Muscle of leg (tissue), 11 donors: Measurements from ENCODE around the gene TEDC1. TPM values are rescaled to one million over a fixed set of nuclear protein-coding genes. Genes with fewer than 3 reads are reported as not detected.

Source experiments
- DNase-seq: peaks from one replicate; pipeline ENCODE4 v3.0.0; 2013
- H3K27ac ChIP-seq: one replicate; pipeline ENCODE4 v1.5.1; 2013; ENCODE audit warnings: mild to moderate bottlenecking, low read length, control low read depth
- H3K27me3 ChIP-seq: one replicate; pipeline ENCODE4 v1.6.1; 2013; ENCODE audit warnings: low read length; ENCODE audit not compliant: control insufficient read depth, insufficient read depth
- H3K36me3 ChIP-seq: one replicate; pipeline ENCODE4 v1.6.1; 2013; ENCODE audit warnings: low read length; ENCODE audit not compliant: control insufficient read depth, insufficient read depth
- H3K4me1 ChIP-seq: one replicate; pipeline ENCODE4 v1.6.1; 2013; ENCODE audit warnings: low read length; ENCODE audit not compliant: control insufficient read depth, insufficient read depth
- H3K4me3 ChIP-seq: one replicate; pipeline ENCODE4 v1.5.1; 2013; ENCODE audit warnings: low read length, control low read depth
- H3K9me3 ChIP-seq: replicated peaks from 2 replicates; pipeline ENCODE4 v1.6.1; 2013; ENCODE audit warnings: low read depth, low read length; ENCODE audit not compliant: control insufficient read depth
- WGBS: methylation state at CpG from one replicate; pipeline ENCODE4 v1.1.5; 2013; ENCODE audit warnings: missing lambda C conversion rate; ENCODE audit not compliant: insufficient coverage; 5-methylcytosine and 5-hydroxymethylcytosine counted together
- polyA plus RNA-seq, 8 donors: library from polyadenylated mRNA; unstranded; fragments of 120-200 nt; gene quantifications; one replicate each; pipeline versions ENCODE4 v1.2.1 to v1.2.3, GENCODE V29; 2013; ENCODE audit warnings: inconsistent platforms in 1 of 8, low replicate concordance in 1 of 8; ENCODE audit not compliant: insufficient read length in 8 of 8, insufficient read depth in 1 of 8
- total RNA-seq: library from RNA; stranded (reverse); fragments of 120-200 nt; gene quantifications from one replicate; pipeline ENCODE4 v1.2.4, GENCODE V29; 2013

The TEDC1 gene
- total and polyA plus RNA-seq, 9 donors: 5.6 to 9.3 (median 7.4) TPM

- Histone ChIP-seq H3K9me3 (no peaks in the 10 kb centered on the region), H3K36me3 (peaks cover 5% of the 10 kb centered on the region), H3K4me3 (no peak overlapping the region), H3K4me1 (peaks cover 96% of the 10 kb centered on the region), H3K27ac (no peak overlapping the region), H3K27me3 (peaks cover 25% of the 10 kb centered on the region)
- WGBS: 78% methylated on average over 10 of the region's 16 CpGs
- DNase-seq: no peak
Measured at GRCh38 chr14:105484997-105485393, 6.1 kb upstream of the TEDC1 start.

GRCh38 chr14:105485739-105486162 lies 5.3 kb upstream of the TEDC1 start:
- H3K27ac ChIP-seq: peak overlapping the region; percentile 29
- WGBS: 32% methylated on average over 12 of the region's 12 CpGs
- H3K36me3 ChIP-seq: no peaks in the 10 kb centered on the region
- H3K4me3 ChIP-seq: no peak overlapping the region
- peaks cover 90% of the 10 kb centered on the region for H3K4me1 ChIP-seq
- peak; percentile 57 for DNase-seq
- no peaks in the 10 kb centered on the region for H3K9me3 ChIP-seq
- H3K27me3 ChIP-seq: peaks cover 25% of the 10 kb centered on the region

GRCh38 chr14:105486163-105486973 lies 4.7 kb upstream of the TEDC1 start, which contains the start of gene CRIP1:
CRIP1 (plus strand) TSS chr14:105486886; CDS start chr14:105487260, 374 bp downstream.
- peaks cover 84% of the 10 kb centered on the region for H3K4me1 ChIP-seq
- peak within 1 kb of the TSS; percentile 41 for H3K4me3 ChIP-seq
- 7% methylated on average over 50 of the region's 56 CpGs for WGBS
- H3K9me3 ChIP-seq: no peaks in the 10 kb centered on the region
- H3K27me3 ChIP-seq: peaks cover 25% of the 10 kb centered on the region
- no peaks in the 10 kb centered on the region for H3K36me3 ChIP-seq
- peak within 1 kb of the TSS; percentile 59 for H3K27ac ChIP-seq
- DNase-seq: peak; percentile 40

- no peaks in the 10 kb centered on the region for H3K9me3 ChIP-seq
- peaks cover 25% of the 10 kb centered on the region for H3K27me3 ChIP-seq
- peak overlapping the region; percentile 59 for H3K27ac ChIP-seq
- DNase-seq: peak; percentile 78
- peak overlapping the region; percentile 41 for H3K4me3 ChIP-seq
- H3K36me3 ChIP-seq: peaks cover under 1% of the 10 kb centered on the region
- H3K4me1 ChIP-seq: peaks cover 82% of the 10 kb centered on the region
- WGBS: under 1% methylated on average over 41 of the region's 45 CpGs
Measured at GRCh38 chr14:105486974-105487448, 4.0 kb upstream of the TEDC1 start.

GRCh38 chr14:105487449-105487985 lies 3.5 kb upstream of the TEDC1 start:
- Histone ChIP-seq H3K9me3 (no peaks in the 10 kb centered on the region), H3K4me3 (peak overlapping the region; percentile 41), H3K4me1 (peaks cover 79% of the 10 kb centered on the region), H3K36me3 (peaks cover 6% of the 10 kb centered on the region), H3K27ac (peak overlapping the region; percentile 59), H3K27me3 (peaks cover 25% of the 10 kb centered on the region)
- peak; percentile 65 for DNase-seq
- 3% methylated on average over 26 of the region's 48 CpGs for WGBS

GRCh38 chr14:105487986-105488777 lies 2.9 kb upstream of the TEDC1 start:
- H3K27ac ChIP-seq: peak overlapping the region; percentile 81
- H3K4me3 ChIP-seq: peak overlapping the region; percentile 41
- H3K27me3 ChIP-seq: peaks cover 25% of the 10 kb centered on the region
- DNase-seq: peak; percentile 42
- 67% methylated on average over 23 of the region's 26 CpGs for WGBS
- no peaks in the 10 kb centered on the region for H3K9me3 ChIP-seq
- peaks cover 72% of the 10 kb centered on the region for H3K4me1 ChIP-seq
- peaks cover 7% of the 10 kb centered on the region for H3K36me3 ChIP-seq

GRCh38 chr14:105488781-105489541 lies 2.1 kb upstream of the TEDC1 start:
- peak overlapping the region; percentile 81 for H3K27ac ChIP-seq
- peaks cover 25% of the 10 kb centered on the region for H3K27me3 ChIP-seq
- 75% methylated on average over 7 of the region's 20 CpGs for WGBS
- H3K4me3 ChIP-seq: no peak overlapping the region
- H3K4me1 ChIP-seq: peaks cover 64% of the 10 kb centered on the region
- DNase-seq: peak; percentile 53
- peaks cover 7% of the 10 kb centered on the region for H3K36me3 ChIP-seq
- no peaks in the 10 kb centered on the region for H3K9me3 ChIP-seq

- DNase-seq: peak; percentile 96
- Histone ChIP-seq H3K27ac (peak overlapping the region; percentile 89), H3K27me3 (peaks cover 25% of the 10 kb centered on the region), H3K9me3 (no peaks in the 10 kb centered on the region), H3K4me1 (peaks cover 57% of the 10 kb centered on the region), H3K36me3 (peaks cover 7% of the 10 kb centered on the region), H3K4me3 (peak overlapping the region; percentile 60)
- under 1% methylated on average over 24 of the region's 44 CpGs for WGBS
Measured at GRCh38 chr14:105489542-105490266, 1.3 kb upstream of the TEDC1 start.

- Histone ChIP-seq H3K27ac (peak overlapping the region; percentile 89), H3K36me3 (peaks cover 7% of the 10 kb centered on the region), H3K27me3 (peaks cover 25% of the 10 kb centered on the region), H3K4me1 (peaks cover 54% of the 10 kb centered on the region), H3K9me3 (no peaks in the 10 kb centered on the region), H3K4me3 (peak overlapping the region; percentile 60)
- whole genome bisulfite sequencing: under 1% methylated on average over 33 of the region's 33 CpGs
- no peak for DNase-seq
Measured at GRCh38 chr14:105490267-105490571, 827 bp upstream of the TEDC1 start.
